GM18873 (cell line): ENCODE data around the gene RPL11.
A peak's percentile ranks its signal among the peaks of the same experiment; 100 is the strongest.
"Not testable (repeated sequence)": the region's sequence is repeated elsewhere in the genome, so short reads cannot be mapped to it uniquely, and the experiment has no call there.

Experiments used
- ATAC-seq: cut with Tn5 transposase; IDR thresholded peaks from one replicate; pipeline ENCODE4 v1.9.1; 2021; ENCODE audit warnings: mild to moderate bottlenecking, moderate library complexity, moderate number of reproducible peaks; ENCODE audit not compliant: unreplicated experiment, low FRiP score

Gene RPL11

DNA sequence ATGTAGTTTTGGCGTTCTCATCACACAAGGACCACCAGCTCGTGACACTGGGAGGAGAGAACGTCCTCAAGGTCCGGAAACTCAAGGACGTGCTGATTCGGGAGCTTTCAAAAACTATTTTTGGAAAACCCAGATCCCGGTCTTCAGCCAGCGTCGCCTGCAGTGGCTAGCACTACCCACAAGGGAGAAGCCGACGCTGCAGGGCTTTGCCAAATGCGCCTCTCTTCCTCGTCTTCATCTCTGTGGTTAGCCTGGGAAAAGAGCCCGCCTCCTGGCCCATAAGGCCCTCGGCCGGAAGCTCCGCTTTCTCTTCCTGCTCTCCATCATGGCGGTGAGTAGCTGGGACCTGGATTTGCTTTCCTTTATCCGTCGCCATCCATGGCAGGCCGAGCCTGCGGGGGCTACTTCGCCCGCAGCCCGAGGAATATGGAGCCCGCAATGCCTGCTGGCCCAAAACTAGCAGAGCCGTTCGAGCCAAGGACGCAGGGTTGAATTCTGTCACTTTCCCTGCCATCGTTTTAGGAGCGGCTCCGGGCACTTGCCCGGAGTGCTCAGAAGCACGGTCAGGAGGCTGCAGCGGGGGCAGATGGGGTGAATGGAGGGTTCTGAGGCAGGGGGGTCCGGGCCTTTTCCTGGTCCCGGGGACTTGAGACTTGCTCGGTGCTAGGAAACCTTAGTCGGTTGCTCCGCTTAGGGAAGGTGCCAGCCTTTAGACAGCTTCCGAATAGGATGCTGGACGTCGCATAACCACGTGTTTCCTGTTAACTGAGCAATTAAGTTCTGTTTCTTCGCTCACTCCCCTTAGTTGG lies at the start of gene RPL11:
Gene RPL11, plus strand, starts transcription at position 308 of the 809 bp plus-strand sequence. Its CDS starts 18 bp downstream, at position 326.
- ATAC-seq = peak; percentile 84

GRCh38 chr1:23643736-23644554 lies 47.7 kb upstream of the RPL11 start:
- ATAC-seq = no peak

DNA sequence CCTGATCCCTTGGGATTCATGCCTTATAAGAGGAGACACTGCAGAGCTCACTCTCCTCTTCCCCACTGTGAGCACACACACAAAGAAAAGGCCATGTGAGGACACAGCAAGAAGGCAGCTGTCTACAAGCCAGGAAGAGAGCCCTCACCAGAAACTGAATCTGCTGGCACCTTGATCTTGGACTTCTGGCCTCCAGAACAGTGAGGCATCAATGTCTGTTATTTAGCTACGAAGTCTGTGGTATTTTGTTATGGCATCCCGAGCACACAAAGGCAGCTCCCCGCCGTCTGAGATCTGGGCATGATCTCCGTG lies 47.1 kb upstream of the RPL11 start:
- ATAC-seq = no peak

GRCh38 chr1:23645338-23645737 lies 46.3 kb upstream of the RPL11 start:
- no peak for ATAC-seq

- no peak for ATAC-seq
Observed at GRCh38 chr1:23646091-23646490, 45.5 kb upstream of the RPL11 start.

DNA sequence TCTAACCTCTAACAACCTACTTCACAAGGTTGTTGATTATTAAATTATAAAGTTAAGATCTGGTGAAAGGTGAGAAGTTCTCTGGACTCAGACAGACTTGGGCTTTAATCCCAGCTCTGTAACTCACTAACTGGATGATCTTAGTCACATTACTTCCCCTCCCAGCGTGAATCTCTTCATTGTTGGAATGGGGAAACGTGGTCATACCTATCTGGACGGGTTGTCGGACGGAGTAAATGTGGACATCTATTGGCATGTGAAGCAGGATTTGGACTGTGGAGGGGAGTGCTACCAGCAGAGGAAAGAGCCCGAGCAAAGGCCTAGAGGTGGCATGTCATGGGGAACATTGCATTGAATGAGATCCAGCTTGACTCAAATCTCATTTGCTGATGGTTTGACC lies 45.1 kb upstream of the RPL11 start:
- ATAC-seq = no peak

DNA sequence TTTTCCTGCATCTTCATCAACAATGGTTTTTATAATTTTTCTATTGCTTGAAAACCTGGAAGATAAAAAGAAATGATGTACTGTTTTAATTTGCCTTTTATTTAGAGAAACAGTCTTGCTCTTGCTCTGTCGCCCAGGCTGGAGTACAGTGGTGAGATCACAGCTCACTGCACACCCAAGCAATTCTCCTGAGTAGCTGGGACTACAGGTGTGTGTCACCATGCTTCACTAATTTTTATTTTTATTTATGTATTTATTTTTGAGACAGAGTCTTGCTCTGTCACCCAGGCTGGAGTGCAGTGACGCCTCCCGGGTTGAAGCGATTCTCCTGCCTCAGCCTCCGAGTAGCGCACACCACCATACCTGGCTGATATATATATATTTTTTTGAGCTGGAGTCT lies 43.0 kb upstream of the RPL11 start:
- no peak for ATAC-seq

DNA sequence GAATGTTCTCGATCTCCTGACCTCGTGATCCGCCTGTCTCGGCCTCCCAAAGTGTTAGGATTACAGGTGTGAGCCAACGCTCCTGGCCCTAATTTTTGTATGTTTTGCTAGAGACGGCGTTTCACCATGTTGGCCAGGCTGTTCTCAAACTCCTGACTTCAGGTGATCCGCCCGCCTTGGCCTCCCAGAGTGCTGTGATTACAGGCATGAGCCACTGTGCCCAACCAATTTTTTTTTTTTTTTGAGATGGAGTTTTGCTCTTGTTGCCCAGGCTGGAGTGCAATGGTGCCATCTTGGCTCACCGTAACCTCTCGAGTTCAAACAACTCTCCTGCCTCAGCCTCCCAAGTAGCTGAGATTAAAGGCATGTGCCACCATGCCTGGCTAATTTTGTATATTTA lies 42.4 kb upstream of the RPL11 start:
- ATAC-seq = not testable (repeated sequence)

GRCh38 chr1:23650344-23650990 lies 41.1 kb upstream of the RPL11 start:
- ATAC-seq = no peak

DNA sequence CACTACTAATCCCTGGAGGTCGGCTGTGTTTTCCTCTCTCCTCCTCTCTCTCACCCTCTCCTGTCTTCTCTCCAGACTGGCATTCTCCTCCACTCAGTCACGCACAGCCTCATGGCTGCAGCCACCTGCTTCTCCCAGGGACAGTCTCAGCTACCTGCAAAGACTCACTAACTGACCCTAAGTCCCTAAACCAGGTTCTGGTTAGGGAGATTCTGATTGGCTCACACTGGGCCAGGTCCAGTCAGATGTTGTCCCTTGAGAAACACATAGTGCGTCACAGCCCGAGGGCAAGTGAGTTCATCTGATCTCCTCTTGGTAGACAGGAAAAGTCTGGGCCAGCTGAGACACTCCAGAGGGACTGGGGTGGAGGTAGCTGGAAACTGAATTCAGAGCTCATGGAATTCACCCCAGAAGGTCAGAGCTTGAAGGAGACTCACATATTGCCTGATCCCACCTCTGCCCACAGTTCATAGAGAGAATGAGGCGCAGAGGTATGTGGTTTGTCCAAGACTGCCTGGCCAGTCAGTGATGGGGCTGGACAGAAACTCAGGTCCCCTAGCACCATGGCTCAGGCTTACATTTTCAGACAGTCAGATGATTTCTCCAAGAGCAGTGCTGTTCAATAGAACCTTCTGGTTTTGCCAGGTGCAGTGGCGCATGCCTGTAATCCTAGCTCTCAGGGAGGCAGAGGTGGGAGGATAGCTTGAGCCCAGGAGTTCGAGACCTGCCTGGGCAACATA lies 40.4 kb upstream of the RPL11 start:
- no peak for ATAC-seq

- ATAC-seq = no peak
Observed at GRCh38 chr1:23657659-23658275, 33.8 kb upstream of the RPL11 start.

DNA sequence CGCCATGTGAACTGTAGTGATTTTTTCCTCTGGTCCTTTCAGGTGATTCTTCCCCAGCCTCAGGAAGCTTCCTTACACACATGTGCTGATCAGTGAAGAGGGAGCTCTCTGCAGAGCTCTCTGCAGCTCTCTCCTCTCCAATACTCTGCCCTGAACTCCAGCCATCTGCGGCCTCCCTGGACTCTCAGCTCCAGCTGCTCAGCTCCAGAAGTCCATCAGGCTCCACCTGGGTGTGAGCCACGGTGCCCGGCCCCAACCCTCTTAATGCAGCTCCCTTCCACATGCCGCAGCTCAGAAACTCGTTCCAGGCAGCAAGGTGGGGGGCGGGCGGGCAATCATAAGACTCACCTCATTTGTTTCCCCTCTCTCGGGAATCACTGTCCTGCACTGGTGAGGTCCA lies 30.9 kb upstream of the RPL11 start:
- ATAC-seq = no peak

DNA sequence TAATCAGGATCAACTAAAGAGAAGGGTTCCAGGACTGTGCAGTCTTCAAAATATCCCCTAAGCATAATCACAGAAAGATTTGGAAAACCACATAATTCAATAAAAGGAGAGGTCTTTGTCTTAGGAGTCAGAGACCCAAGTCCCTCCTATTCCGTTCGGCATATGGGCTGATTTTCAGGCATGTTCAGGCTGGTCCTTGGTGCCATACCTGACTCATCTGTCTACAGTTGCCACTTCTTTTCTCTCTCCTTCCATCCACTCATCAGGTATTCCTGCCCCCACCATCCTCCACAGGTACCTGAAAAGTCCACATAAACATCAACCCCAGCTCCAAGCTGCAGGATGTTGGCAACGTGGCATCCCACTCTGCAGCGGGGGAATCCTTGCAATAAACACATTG lies 29.7 kb upstream of the RPL11 start:
- ATAC-seq = no peak

GRCh38 chr1:23664837-23665795 lies 26.5 kb upstream of the RPL11 start:
- no peak for ATAC-seq

GRCh38 chr1:23667411-23667810 lies 24.2 kb upstream of the RPL11 start:
- no peak for ATAC-seq

DNA sequence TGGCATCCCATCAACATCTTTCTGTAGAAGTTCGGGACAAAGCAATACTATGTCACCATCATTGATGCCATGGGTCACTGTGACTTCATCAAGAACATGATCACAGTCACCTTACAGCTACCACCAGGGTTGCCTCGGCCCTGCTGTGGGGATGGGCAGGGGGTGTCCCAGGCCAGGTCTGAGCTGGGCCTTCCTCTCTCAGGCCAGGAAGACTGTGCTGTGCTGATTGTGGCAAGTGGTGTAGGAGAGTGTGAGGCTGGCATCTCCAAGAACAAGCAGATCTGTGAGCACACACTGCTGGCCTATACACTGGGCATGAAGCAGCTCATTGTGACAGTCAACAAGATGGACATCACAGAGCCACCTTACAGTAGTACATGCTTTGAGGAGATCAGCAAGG lies 20.9 kb upstream of the RPL11 start:
- no peak for ATAC-seq

DNA sequence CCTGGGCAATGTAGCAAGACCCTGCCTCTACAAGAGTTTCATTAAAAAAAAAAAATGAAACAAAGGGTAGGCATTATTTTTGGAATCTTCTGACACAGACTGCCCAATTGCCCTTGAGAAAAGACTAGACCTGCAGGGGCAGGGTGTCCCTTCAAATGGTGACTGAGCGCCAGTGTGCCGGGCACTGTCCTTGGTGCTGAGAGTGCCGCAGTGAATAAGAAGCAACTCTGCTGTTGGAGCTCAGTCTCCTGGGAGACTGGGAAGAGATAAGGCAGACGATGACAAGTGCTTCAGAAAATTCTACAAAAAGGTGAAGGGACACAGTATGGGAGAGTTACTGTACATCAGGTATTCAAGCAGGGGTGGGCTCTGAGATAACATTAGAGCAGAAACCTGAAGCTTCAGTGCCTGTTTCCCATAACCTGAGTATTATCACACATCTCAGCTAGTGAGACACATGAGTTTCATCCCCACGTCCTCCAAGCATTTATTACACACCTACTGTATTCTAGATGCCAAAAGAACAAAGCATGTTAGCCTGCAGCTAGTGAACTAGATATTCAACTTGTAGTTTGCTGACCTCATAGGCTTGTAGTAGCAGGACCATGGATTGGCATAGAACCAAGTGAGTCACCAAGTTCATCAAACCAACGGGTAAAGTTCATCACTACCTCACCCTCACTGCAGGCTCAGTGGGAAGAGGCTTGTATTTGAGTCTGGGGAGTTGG lies 18.4 kb upstream of the RPL11 start:
- no peak for ATAC-seq

- ATAC-seq = no peak
Observed at GRCh38 chr1:23679815-23680214, 11.8 kb upstream of the RPL11 start.

DNA sequence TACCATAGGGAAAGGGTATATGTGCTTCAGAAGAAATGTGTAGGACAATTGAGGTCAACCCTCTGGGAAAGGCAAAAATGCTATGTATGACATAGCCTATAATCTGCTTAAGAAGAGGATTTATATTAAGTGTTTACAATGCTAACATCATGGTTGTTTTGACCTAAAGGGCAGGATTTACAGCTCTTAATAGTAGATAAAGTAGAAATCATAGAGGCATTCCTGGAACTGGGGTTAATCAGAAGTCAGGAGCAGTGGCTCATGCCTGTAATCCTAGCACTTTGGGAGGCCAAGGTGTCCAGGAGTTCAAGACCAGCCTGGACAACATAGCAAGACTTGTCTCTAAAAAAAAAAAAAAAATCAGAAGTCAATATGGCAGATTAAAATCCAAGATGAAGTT lies 8.7 kb upstream of the RPL11 start:
- no peak for ATAC-seq
